Rectal smooth muscle tissue (tissue), 1 donor: ENCODE data around the gene C1QTNF2.
"Not testable (repeated sequence)": the region's sequence is repeated elsewhere in the genome, so short reads cannot be mapped to it uniquely, and the experiment has no call there.

ENCODE experiments used
- H3K27ac ChIP-seq: one replicate; pipeline ENCODE4 v1.7.0; 2013; ENCODE audit warnings: low read depth, low read length, inconsistent platforms
- H3K27me3 ChIP-seq: one replicate; pipeline ENCODE4 v1.7.0; 2013; ENCODE audit warnings: low read length; ENCODE audit not compliant: control insufficient read depth, insufficient read depth
- H3K36me3 ChIP-seq: one replicate; pipeline ENCODE4 v1.7.0; 2013; ENCODE audit warnings: low read length; ENCODE audit not compliant: control insufficient read depth, insufficient read depth
- H3K4me1 ChIP-seq: one replicate; pipeline ENCODE4 v1.7.0; 2013; ENCODE audit warnings: low read length; ENCODE audit not compliant: control insufficient read depth, insufficient read depth
- H3K4me3 ChIP-seq: one replicate; pipeline ENCODE4 v1.7.0; 2013; ENCODE audit warnings: low read length
- H3K9ac ChIP-seq: one replicate; pipeline ENCODE4 v1.7.0; 2013; ENCODE audit warnings: low read length

C1QTNF2 gene

GRCh38 chr5:160353379-160353778, 17.0 kb downstream of the C1QTNF2 start:
- no peaks in the 10 kb centered on the region for H3K36me3 ChIP-seq
- no peak overlapping the region for H3K4me3 ChIP-seq
- no peak overlapping the region for H3K9ac ChIP-seq
- peaks cover 5% of the 10 kb centered on the region for H3K4me1 ChIP-seq
- no peaks in the 10 kb centered on the region for H3K27me3 ChIP-seq
- H3K27ac ChIP-seq, result no peak overlapping the region

- peaks cover 2% of the 10 kb centered on the region for H3K4me1 ChIP-seq
- no peaks in the 10 kb centered on the region for H3K27me3 ChIP-seq
- no peak overlapping the region for H3K9ac ChIP-seq
- no peak overlapping the region for H3K4me3 ChIP-seq
- H3K36me3 ChIP-seq, result no peaks in the 10 kb centered on the region
- no peak overlapping the region for H3K27ac ChIP-seq
These were observed 18.1 kb downstream of the C1QTNF2 start for GRCh38 chr5:160352308-160352707.

- Histone ChIP-seq H3K27me3 (no peaks in the 10 kb centered on the region), H3K36me3 (no peaks in the 10 kb centered on the region)
These were observed 20.5 kb downstream of the C1QTNF2 start for GRCh38 chr5:160349935-160350303.

GRCh38 chr5:160349249-160349934, 21.0 kb downstream of the C1QTNF2 start:
- Histone ChIP-seq H3K4me3 (no peak overlapping the region), H3K27ac (no peak overlapping the region), H3K9ac (no peak overlapping the region), H3K27me3 (no peaks in the 10 kb centered on the region), H3K4me1 (no peaks in the 10 kb centered on the region), H3K36me3 (no peaks in the 10 kb centered on the region)

More at GRCh38 chr5:160349935-160350303, 20.5 kb downstream of the C1QTNF2 start:
- no peak overlapping the region for H3K9ac ChIP-seq
- no peaks in the 10 kb centered on the region for H3K4me1 ChIP-seq
- no peak overlapping the region for H3K4me3 ChIP-seq
- no peak overlapping the region for H3K27ac ChIP-seq

GRCh38 chr5:160348080-160348479, 22.3 kb downstream of the C1QTNF2 start:
- H3K4me3 ChIP-seq, result no peak overlapping the region
- no peaks in the 10 kb centered on the region for H3K27me3 ChIP-seq
- H3K27ac ChIP-seq, result no peak overlapping the region
- no peaks in the 10 kb centered on the region for H3K4me1 ChIP-seq
- H3K36me3 ChIP-seq, result no peaks in the 10 kb centered on the region
- no peak overlapping the region for H3K9ac ChIP-seq

- H3K9ac ChIP-seq, result no peak overlapping the region
- H3K27ac ChIP-seq, result no peak overlapping the region
- H3K36me3 ChIP-seq, result no peaks in the 10 kb centered on the region
- no peaks in the 10 kb centered on the region for H3K27me3 ChIP-seq
- H3K4me1 ChIP-seq, result no peaks in the 10 kb centered on the region
- no peak overlapping the region for H3K4me3 ChIP-seq
These were observed 23.0 kb downstream of the C1QTNF2 start for GRCh38 chr5:160347448-160347847.

- H3K4me1 ChIP-seq, result no peaks in the 10 kb centered on the region
- H3K4me3 ChIP-seq, result no peak overlapping the region
- H3K27ac ChIP-seq, result no peak overlapping the region
- H3K9ac ChIP-seq, result no peak overlapping the region
- no peaks in the 10 kb centered on the region for H3K27me3 ChIP-seq
- no peaks in the 10 kb centered on the region for H3K36me3 ChIP-seq
These were observed 27.9 kb downstream of the C1QTNF2 start for GRCh38 chr5:160342413-160342941.

- Histone ChIP-seq H3K27me3 (no peaks in the 10 kb centered on the region), H3K27ac (no peak overlapping the region), H3K9ac (no peak overlapping the region), H3K4me3 (no peak overlapping the region), H3K36me3 (no peaks in the 10 kb centered on the region), H3K4me1 (no peaks in the 10 kb centered on the region)
These were observed 29.0 kb downstream of the C1QTNF2 start for GRCh38 chr5:160341309-160341870.

- H3K27me3 ChIP-seq, result not testable (repeated sequence)
These were observed 29.9 kb downstream of the C1QTNF2 start for GRCh38 chr5:160340513-160340912.

GRCh38 chr5:160339406-160340130, 30.9 kb downstream of the C1QTNF2 start:
- Histone ChIP-seq H3K4me3 (no peak overlapping the region), H3K36me3 (no peaks in the 10 kb centered on the region), H3K27me3 (no peaks in the 10 kb centered on the region), H3K27ac (no peak overlapping the region), H3K4me1 (no peaks in the 10 kb centered on the region), H3K9ac (no peak overlapping the region)

More at GRCh38 chr5:160340513-160340912, 29.9 kb downstream of the C1QTNF2 start:
- H3K27ac ChIP-seq, H3K4me3 ChIP-seq, H3K36me3 ChIP-seq, H3K9ac ChIP-seq, H3K4me1 ChIP-seq: not testable (repeated sequence)

- not testable (repeated sequence) for H3K36me3 ChIP-seq, H3K4me3 ChIP-seq, H3K27ac ChIP-seq, H3K9ac ChIP-seq, H3K4me1 ChIP-seq, H3K27me3 ChIP-seq
These were observed 35.7 kb downstream of the C1QTNF2 start for GRCh38 chr5:160334716-160335115.

GRCh38 chr5:160333721-160334120, 36.7 kb downstream of the C1QTNF2 start:
- H3K9ac ChIP-seq, result no peak overlapping the region
- no peak overlapping the region for H3K4me3 ChIP-seq
- no peak overlapping the region for H3K27ac ChIP-seq
- H3K4me1 ChIP-seq, result no peaks in the 10 kb centered on the region
- H3K27me3 ChIP-seq, result no peaks in the 10 kb centered on the region
- no peaks in the 10 kb centered on the region for H3K36me3 ChIP-seq
